H1 (cell line): ENCODE data around the gene OR2V1.
A peak's percentile ranks its signal among the peaks of the same experiment; 100 is the strongest.

Experiments
- JUN ChIP-seq: IDR thresholded peaks from 2 replicates; pipeline ENCODE4 v1.6.1; 2011; ENCODE audit warnings: low read depth, mild to moderate bottlenecking, improper control_type of control experiment, low read length
- POLR2A ChIP-seq, 2 experiments: IDR thresholded peaks; 1 replicate in 1 of 2; 2 replicates in 1 of 2; pipeline ENCODE4 v1.6.1; 2011; ENCODE audit warnings: low read depth in 2 of 2, low read length in 2 of 2, mild to moderate bottlenecking in 2 of 2; ENCODE audit errors: control extremely low read depth in 1 of 2
- RAD21 ChIP-seq, 2 experiments: IDR thresholded peaks in 1 of 2; conservative IDR thresholded peaks in 1 of 2; 2 replicates each; pipeline ENCODE4 v1.6.1; 2011; ENCODE audit warnings: low read depth in 2 of 2, low read length in 2 of 2, improper control_type of control experiment in 1 of 2, inconsistent platforms in 1 of 2, mild to moderate bottlenecking in 1 of 2, moderate library complexity in 1 of 2
- TBP ChIP-seq: IDR thresholded peaks from 2 replicates; pipeline ENCODE4 v1.6.1; 2011; ENCODE audit warnings: low read depth, low read length, improper control_type of control experiment
- ZNF274 ChIP-seq: IDR thresholded peaks from 2 replicates; pipeline ENCODE4 v1.7.0; 2012; ENCODE audit warnings: low read length, borderline replicate concordance; ENCODE audit errors: extremely low read depth
- TF ChIP-seq, protein P1 (sequence below): IDR thresholded peaks from 2 replicates; pipeline ENCODE4 v1.6.1; 2011; ENCODE audit warnings: low read length, improper control_type of control experiment
- TF ChIP-seq, protein P2 (sequence below), 3 experiments: IDR thresholded peaks; 1 replicate in 2 of 3; 2 replicates in 1 of 3; pipeline versions ENCODE4 v1.5.1 to v1.6.1; 2011; ENCODE audit warnings: low read length in 3 of 3, mild to moderate bottlenecking in 3 of 3, inconsistent platforms in 2 of 3, low read depth in 1 of 3, moderate library complexity in 1 of 3; ENCODE audit not compliant: insufficient read depth in 1 of 3; ENCODE audit errors: control extremely low read depth in 1 of 3

DNA sequence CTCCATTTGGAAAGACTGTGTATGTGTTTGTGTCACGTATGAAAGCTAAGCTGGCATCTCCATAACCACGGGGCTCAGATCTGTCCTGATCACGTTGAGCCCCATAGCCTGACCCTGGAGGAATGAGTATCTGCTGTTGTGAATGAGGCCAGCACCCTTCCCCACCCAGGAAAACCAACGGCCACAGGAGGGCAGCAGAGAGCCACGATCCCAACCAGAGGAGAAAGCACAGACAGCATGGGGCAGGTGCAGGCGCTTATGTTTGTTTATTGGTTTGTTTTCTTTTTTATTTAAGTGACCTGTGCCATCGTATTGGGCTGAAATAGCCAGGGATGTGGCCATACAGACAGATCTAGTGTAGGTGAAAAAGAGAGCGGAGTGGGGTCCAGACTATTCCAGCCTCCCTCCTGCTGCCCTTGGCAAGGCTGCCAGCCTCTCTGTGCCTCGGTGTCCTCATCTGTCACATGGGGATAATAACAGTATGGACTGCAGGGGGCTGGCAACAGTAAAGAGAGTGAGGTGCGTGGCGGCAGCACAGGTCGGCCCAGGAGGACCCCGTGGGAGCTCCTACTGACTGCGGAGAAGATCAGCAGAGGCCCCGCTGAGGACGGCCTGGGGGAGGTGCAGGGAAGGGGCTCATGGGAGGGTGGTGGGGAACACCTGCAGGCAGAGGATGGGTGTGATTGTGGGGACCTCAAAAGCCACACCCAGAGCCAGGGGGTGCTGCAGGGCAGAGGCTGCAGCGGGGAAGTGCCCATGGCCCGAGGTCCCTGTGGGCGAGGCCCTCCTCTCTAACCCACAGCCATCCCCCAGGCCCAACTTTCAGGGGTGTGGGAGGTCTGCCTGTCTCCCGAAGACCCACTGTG, 28.6 kb upstream of the OR2V1 start:
- TF ChIP-seq RAD21 (IDR thresholded peaks at IDR 0.05 in 1 of 2, conservative IDR thresholded peaks at IDR 0.05 in 1 of 2; ENCODE audit: low read depth in 2 of 2, low read length in 2 of 2), result peak; percentile 82 to 88
- no peak for TF ChIP-seq POLR2A (IDR thresholded peaks at IDR 0.05; ENCODE audit: control extremely low read depth in 1 of 2, low read depth in 2 of 2, low read length in 2 of 2)
- no peak for TF ChIP-seq JUN
- TF ChIP-seq, protein P1, sequence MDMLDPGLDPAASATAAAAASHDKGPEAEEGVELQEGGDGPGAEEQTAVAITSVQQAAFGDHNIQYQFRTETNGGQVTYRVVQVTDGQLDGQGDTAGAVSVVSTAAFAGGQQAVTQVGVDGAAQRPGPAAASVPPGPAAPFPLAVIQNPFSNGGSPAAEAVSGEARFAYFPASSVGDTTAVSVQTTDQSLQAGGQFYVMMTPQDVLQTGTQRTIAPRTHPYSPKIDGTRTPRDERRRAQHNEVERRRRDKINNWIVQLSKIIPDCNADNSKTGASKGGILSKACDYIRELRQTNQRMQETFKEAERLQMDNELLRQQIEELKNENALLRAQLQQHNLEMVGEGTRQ, result no peak
- TF ChIP-seq, protein P2, sequence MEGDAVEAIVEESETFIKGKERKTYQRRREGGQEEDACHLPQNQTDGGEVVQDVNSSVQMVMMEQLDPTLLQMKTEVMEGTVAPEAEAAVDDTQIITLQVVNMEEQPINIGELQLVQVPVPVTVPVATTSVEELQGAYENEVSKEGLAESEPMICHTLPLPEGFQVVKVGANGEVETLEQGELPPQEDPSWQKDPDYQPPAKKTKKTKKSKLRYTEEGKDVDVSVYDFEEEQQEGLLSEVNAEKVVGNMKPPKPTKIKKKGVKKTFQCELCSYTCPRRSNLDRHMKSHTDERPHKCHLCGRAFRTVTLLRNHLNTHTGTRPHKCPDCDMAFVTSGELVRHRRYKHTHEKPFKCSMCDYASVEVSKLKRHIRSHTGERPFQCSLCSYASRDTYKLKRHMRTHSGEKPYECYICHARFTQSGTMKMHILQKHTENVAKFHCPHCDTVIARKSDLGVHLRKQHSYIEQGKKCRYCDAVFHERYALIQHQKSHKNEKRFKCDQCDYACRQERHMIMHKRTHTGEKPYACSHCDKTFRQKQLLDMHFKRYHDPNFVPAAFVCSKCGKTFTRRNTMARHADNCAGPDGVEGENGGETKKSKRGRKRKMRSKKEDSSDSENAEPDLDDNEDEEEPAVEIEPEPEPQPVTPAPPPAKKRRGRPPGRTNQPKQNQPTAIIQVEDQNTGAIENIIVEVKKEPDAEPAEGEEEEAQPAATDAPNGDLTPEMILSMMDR (IDR thresholded peaks at IDR 0.05; ENCODE audit: control extremely low read depth in 1 of 3, insufficient read depth in 1 of 3, low read depth in 1 of 3, low read length in 3 of 3), result peak; percentile 88 to 92 (median 91)
- no peak for TF ChIP-seq ZNF274
- TF ChIP-seq TBP, result no peak; the same call in 1 of the 2 replicates
